ENCODE results near the gene HEXIM2.
"Not testable (repeated sequence)": the region's sequence is repeated elsewhere in the genome, so short reads cannot be mapped to it uniquely, and the experiment has no call there.

The HEXIM2 gene

GRCh38 chr17:45161288-45162024 is at the start of gene HEXIM2:
Gene HEXIM2 (plus strand): TSS chr17:45161875. CDS start chr17:45162794, 919 bp downstream.
- peak; percentile 100 for DNase-seq (ENCODE audit: low spot score)

GRCh38 chr17:45112559-45113423 is 48.9 kb upstream of the HEXIM2 start:
- DNase-seq (ENCODE audit: low spot score): no peak

- no peak for DNase-seq (ENCODE audit: low spot score)
Observed at GRCh38 chr17:45113424-45113754, 48.3 kb upstream of the HEXIM2 start.

GRCh38 chr17:45114117-45114932 is 47.4 kb upstream of the HEXIM2 start:
- no peak for DNase-seq (ENCODE audit: low spot score)

GRCh38 chr17:45115015-45115625 is 46.6 kb upstream of the HEXIM2 start:
- no peak for DNase-seq (ENCODE audit: low spot score)

GRCh38 chr17:45115871-45116270 is 45.8 kb upstream of the HEXIM2 start:
- no peak for DNase-seq (ENCODE audit: low spot score)

GRCh38 chr17:45116434-45117016 is 45.1 kb upstream of the HEXIM2 start:
- no peak for DNase-seq (ENCODE audit: low spot score)

GRCh38 chr17:45117334-45117733 is 44.3 kb upstream of the HEXIM2 start:
- DNase-seq (ENCODE audit: low spot score): no peak

GRCh38 chr17:45117848-45118646 is 43.6 kb upstream of the HEXIM2 start:
- no peak for DNase-seq (ENCODE audit: low spot score)

GRCh38 chr17:45118691-45119090 is 43.0 kb upstream of the HEXIM2 start:
- DNase-seq (ENCODE audit: low spot score): no peak

- DNase-seq (ENCODE audit: low spot score): no peak
Observed at GRCh38 chr17:45119964-45120363, 41.7 kb upstream of the HEXIM2 start.

GRCh38 chr17:45120558-45120957 is 41.1 kb upstream of the HEXIM2 start:
- DNase-seq (ENCODE audit: low spot score): no peak

- DNase-seq (ENCODE audit: low spot score): no peak
Observed at GRCh38 chr17:45121055-45121454, 40.6 kb upstream of the HEXIM2 start.

GRCh38 chr17:45123076-45123770 is 38.5 kb upstream of the HEXIM2 start:
- no peak for DNase-seq (ENCODE audit: low spot score)

GRCh38 chr17:45123930-45124796 is 37.5 kb upstream of the HEXIM2 start:
- peak; percentile 65 for DNase-seq (ENCODE audit: low spot score)

- not testable (repeated sequence) for DNase-seq (ENCODE audit: low spot score)
Observed at GRCh38 chr17:45124797-45125122, 36.9 kb upstream of the HEXIM2 start.

- DNase-seq (ENCODE audit: low spot score): no peak
Observed at GRCh38 chr17:45125509-45125908, 36.2 kb upstream of the HEXIM2 start.

GRCh38 chr17:45127207-45127547 is 34.5 kb upstream of the HEXIM2 start:
- no peak for DNase-seq (ENCODE audit: low spot score)

- DNase-seq (ENCODE audit: low spot score): no peak
Observed at GRCh38 chr17:45127548-45128300, 34.0 kb upstream of the HEXIM2 start.

Measured in CD4-positive, alpha-beta T cell treated with Interleukin-2 at 100 ng/mL for 4 hours (primary cell).